ENCODE data around the gene TCF20.

Gene TCF20

DNA sequence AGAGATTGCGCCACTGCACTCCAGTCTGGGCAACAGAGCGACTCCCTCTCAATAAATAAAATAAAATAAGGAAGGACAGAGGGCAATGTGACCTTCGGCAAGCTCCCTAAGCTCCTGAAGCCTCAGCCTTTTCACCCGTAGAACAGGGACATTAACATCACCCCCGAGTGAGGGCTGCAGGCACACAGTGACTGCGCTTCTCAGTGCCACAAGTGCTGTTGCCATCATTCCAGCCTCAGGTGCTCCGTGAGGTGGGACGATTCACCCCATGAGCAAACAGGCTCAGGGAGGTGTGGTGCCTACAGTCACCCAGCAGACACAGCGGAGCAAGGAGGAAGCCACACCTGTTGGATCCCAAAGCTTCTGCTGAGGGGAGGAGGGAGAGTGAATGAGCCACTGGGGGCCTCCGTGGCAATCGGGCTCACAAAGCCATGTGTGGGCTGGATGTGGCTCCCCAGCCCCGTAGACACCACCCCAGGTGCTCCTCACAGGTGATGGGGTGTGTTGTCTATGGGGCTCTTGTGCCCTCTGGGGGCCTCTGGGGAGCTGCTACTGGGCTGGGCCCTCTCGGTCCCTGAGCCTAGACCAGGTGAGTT lies 9.1 kb upstream of the TCF20 start:
- TF ChIP-seq, protein P1, sequence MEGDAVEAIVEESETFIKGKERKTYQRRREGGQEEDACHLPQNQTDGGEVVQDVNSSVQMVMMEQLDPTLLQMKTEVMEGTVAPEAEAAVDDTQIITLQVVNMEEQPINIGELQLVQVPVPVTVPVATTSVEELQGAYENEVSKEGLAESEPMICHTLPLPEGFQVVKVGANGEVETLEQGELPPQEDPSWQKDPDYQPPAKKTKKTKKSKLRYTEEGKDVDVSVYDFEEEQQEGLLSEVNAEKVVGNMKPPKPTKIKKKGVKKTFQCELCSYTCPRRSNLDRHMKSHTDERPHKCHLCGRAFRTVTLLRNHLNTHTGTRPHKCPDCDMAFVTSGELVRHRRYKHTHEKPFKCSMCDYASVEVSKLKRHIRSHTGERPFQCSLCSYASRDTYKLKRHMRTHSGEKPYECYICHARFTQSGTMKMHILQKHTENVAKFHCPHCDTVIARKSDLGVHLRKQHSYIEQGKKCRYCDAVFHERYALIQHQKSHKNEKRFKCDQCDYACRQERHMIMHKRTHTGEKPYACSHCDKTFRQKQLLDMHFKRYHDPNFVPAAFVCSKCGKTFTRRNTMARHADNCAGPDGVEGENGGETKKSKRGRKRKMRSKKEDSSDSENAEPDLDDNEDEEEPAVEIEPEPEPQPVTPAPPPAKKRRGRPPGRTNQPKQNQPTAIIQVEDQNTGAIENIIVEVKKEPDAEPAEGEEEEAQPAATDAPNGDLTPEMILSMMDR (IDR thresholded peaks at IDR 0.05; ENCODE audit: low read depth, low read length) = no peak
- in situ Hi-C loops (cut with HindIII; ENCODE audit: low sequenced_read_pairs) = no loop called here
- DNase-seq (ENCODE audit: low read depth, low spot score) = no peak
- H3K4me3 ChIP-seq (ENCODE audit: low read depth, low read length) = no peak overlapping the region

DNA sequence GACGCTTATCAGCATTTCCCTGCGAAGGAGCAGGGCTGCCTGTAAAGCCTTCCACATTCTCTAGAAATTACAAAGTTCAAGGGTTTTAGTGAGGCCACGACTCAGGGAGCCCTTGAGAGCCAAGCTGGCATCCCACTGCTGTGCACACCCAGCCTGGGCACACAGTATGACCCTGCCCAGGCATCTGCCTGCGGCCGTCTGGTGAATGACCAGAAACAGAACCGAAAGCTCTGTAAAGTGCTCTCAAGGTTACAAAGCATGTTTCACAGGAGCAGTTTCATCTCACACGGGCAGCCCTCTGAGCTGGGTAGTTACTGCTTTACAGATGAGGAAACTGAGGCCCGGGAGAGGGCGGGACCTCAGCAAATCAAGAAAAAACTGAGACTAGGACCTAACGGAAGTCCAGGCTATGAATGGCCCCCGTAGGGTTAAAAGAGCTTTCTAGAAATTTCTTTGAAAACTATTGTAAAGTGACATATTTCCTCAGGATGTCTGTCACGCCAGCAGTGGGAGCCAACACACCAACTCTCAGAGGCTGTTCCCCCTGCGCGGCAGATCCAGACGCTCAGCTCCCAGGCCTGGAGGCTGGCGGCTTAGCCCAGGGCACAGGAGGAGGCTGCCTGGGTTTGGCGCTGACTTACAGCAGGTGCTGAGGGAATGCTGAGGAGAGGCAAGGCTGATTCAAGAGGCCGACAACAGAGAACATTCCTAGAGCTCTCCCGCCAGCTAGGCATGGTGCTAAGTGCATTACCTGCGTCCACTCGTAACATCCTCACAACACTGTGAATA lies 7.7 kb upstream of the TCF20 start:
- no peak for DNase-seq (ENCODE audit: low read depth, low spot score)
- in situ Hi-C loops (cut with HindIII; ENCODE audit: low sequenced_read_pairs) = no loop called here
- TF ChIP-seq, protein P1 (IDR thresholded peaks at IDR 0.05; ENCODE audit: low read depth, low read length) = peak; percentile 14
- no peak overlapping the region for H3K4me3 ChIP-seq (ENCODE audit: low read depth, low read length)

DNA sequence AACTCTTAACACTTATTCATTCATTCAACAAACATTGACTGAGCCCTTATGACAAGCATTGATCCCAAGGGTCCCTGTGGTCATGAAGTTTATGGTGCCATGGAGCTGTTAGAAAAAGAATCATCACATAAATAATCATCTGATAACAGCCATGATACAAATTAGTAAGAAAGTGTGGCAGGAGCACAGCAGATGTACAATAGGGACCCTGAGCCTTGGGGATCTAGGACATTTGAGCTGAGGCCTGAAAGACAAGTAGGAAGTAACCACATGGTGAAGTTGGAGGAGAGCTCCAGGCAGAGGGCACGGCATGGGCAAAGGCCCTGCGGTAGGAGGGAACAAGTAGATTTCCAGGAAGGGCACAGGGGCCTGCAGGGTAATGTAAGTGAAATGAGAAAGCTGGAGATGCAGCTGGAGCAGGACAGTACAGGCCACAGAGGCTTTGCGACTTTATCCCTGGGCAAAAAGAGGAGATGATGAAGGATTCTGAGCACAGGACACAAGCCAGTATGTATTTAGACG lies 6.8 kb upstream of the TCF20 start:
- in situ Hi-C loops (cut with HindIII; ENCODE audit: low sequenced_read_pairs) = no loop called here

DNA sequence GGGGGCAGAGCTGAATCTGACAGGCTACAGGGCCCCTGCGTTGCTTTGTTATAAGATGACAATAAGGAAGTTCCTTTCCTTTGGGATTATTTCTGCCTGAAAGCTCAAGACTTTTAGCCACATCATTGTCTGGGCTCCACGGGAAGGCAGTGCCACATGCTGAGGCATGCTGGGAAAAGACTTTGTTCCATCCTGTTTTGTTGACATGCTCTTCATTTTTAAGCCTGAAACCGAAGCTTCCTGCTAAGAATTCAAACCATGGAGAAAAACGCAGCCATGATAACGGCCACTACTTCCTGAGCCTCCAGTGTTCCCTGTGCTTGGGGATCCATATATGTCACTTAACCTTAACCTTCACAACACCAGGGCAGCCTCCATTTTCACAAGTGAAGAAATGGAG lies 5.5 kb upstream of the TCF20 start:
- TF ChIP-seq, protein P1 (IDR thresholded peaks at IDR 0.05; ENCODE audit: low read depth, low read length) = no peak
- in situ Hi-C loops (cut with HindIII; ENCODE audit: low sequenced_read_pairs) = no loop called here
- no peak for DNase-seq (ENCODE audit: low read depth, low spot score)
- H3K4me3 ChIP-seq (ENCODE audit: low read depth, low read length) = no peak overlapping the region

More for the DNA sequence above, 6.8 kb upstream of the TCF20 start:
- TF ChIP-seq, protein P1 (IDR thresholded peaks at IDR 0.05; ENCODE audit: low read depth, low read length) = no peak
- no peak for DNase-seq (ENCODE audit: low read depth, low spot score)
- no peak overlapping the region for H3K4me3 ChIP-seq (ENCODE audit: low read depth, low read length)

DNA sequence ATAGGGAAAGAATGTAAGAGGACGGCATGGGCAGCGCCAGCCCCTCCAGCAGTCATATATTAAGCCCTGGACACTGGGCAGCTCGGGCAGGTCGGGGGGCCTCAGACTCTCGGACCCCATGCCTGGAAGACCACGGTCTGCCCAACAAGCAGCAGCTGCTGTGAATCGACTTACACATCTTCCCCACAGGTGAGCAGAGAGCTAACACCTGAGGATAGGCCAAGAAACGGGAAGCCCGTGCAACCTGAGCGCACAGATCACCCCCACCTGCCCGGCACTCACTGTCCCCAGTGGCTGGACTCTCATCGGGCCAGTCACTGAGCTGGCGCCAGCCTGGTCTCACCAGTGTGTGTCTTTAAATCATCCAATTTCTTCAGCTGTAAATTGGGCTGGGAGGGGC lies 4.7 kb upstream of the TCF20 start:
- in situ Hi-C loops (cut with HindIII; ENCODE audit: low sequenced_read_pairs) = no loop called here
- TF ChIP-seq, protein P1 (IDR thresholded peaks at IDR 0.05; ENCODE audit: low read depth, low read length) = no peak

DNA sequence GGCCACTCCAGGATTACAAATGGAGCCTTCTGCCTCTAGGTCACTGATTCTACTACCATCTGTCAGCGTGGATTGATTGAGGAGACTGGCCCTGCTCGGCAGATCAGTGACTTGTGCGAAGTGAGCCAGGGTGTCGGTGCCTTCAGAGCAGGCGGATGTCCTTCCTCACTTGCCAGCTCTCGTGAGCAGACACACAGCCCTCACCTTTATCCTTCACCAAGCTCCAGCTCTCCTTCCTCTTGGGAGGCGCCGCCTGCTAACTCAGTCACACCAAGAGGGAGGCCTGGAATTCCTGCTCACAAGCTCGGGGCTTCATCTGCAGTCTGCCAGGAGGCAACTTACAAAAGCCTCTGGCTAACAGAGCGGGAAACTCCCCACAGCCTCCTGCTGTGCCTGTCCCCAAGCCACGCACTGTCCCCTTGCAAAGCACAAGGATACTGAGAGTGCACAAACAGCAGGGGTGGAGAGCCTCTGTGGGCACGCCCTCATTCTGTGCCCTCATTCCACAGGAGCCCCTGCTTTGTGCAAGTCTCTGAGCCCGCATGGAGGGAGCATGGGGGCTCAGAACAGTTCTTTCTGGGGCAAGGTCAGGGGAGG lies 3.5 kb upstream of the TCF20 start:
- no peak for DNase-seq (ENCODE audit: low read depth, low spot score)
- H3K4me3 ChIP-seq (ENCODE audit: low read depth, low read length) = no peak overlapping the region
- TF ChIP-seq, protein P1 (IDR thresholded peaks at IDR 0.05; ENCODE audit: low read depth, low read length) = no peak
- in situ Hi-C loops (cut with HindIII; ENCODE audit: low sequenced_read_pairs) = no loop called here

More for the DNA sequence above, 4.7 kb upstream of the TCF20 start:
- DNase-seq (ENCODE audit: low read depth, low spot score) = no peak
- no peak overlapping the region for H3K4me3 ChIP-seq (ENCODE audit: low read depth, low read length)
